ENCODE measurements around the gene CDH24. TPM values are rescaled to one million over a fixed set of nuclear protein-coding genes. Genes with fewer than 3 reads are reported as not detected.

The CDH24 gene
- polyA plus RNA-seq, 1 donor from 2014 or later = 31.7 TPM

GRCh38 chr14:23023795-23024152 lies 33.5 kb downstream of the CDH24 start:
- Histone ChIP-seq H3K27me3 (ENCODE audit: insufficient read depth, low read depth, low read length) (no peaks in the 10 kb centered on the region), H2AFZ (ENCODE audit: low read depth, low read length) (no peak overlapping the region), H3K9me2 (ENCODE audit: insufficient read depth, low read length) (no peaks in the 10 kb centered on the region), H3K9ac (ENCODE audit: low read length) (no peak overlapping the region), H3K9me3 (ENCODE audit: low read length) (no peaks in the 10 kb centered on the region), H3K4me2 (ENCODE audit: low read length) (no peak overlapping the region), H3K4me3 (ENCODE audit: low read length) (no peak overlapping the region), H3F3A (ENCODE audit: insufficient read depth, low read length, poor library complexity, severe bottlenecking) (no peaks in the 10 kb centered on the region), H4K20me1 (ENCODE audit: insufficient read depth) (no peaks in the 10 kb centered on the region), H3K79me2 (replicated peaks; ENCODE audit: insufficient read depth, low read length) (no peaks in the 10 kb centered on the region), H3K27ac (ENCODE audit: low read length) (no peak overlapping the region), H3K36me3 (ENCODE audit: insufficient read depth, low read length) (no peaks in the 10 kb centered on the region)
- no peak for TF ChIP-seq SMC3 (conservative IDR thresholded peaks at IDR 0.05; ENCODE audit: poor library complexity)
- no peak for TF ChIP-seq POLR2AphosphoS5 (IDR thresholded peaks at IDR 0.05)
- TF ChIP-seq MXI1 (conservative IDR thresholded peaks at IDR 0.05; ENCODE audit: poor library complexity, severe bottlenecking) = no peak
- TF ChIP-seq REST (IDR thresholded peaks at IDR 0.05; ENCODE audit: borderline replicate concordance) = no peak
- TF ChIP-seq EP300 (conservative IDR thresholded peaks at IDR 0.05; ENCODE audit: poor library complexity, severe bottlenecking) = no peak
- TF ChIP-seq TAF1 (IDR thresholded peaks at IDR 0.05; ENCODE audit: low read depth) = no peak
- no peak for TF ChIP-seq EZH2 (IDR thresholded peaks at IDR 0.05; ENCODE audit: borderline replicate concordance, insufficient read depth, low read length, poor library complexity, severe bottlenecking)
- TF ChIP-seq, protein P1, sequence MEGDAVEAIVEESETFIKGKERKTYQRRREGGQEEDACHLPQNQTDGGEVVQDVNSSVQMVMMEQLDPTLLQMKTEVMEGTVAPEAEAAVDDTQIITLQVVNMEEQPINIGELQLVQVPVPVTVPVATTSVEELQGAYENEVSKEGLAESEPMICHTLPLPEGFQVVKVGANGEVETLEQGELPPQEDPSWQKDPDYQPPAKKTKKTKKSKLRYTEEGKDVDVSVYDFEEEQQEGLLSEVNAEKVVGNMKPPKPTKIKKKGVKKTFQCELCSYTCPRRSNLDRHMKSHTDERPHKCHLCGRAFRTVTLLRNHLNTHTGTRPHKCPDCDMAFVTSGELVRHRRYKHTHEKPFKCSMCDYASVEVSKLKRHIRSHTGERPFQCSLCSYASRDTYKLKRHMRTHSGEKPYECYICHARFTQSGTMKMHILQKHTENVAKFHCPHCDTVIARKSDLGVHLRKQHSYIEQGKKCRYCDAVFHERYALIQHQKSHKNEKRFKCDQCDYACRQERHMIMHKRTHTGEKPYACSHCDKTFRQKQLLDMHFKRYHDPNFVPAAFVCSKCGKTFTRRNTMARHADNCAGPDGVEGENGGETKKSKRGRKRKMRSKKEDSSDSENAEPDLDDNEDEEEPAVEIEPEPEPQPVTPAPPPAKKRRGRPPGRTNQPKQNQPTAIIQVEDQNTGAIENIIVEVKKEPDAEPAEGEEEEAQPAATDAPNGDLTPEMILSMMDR (IDR thresholded peaks at IDR 0.05; ENCODE audit: poor library complexity, severe bottlenecking) = no peak
- TF ChIP-seq RAD21 (conservative IDR thresholded peaks at IDR 0.05) = no peak

DNA sequence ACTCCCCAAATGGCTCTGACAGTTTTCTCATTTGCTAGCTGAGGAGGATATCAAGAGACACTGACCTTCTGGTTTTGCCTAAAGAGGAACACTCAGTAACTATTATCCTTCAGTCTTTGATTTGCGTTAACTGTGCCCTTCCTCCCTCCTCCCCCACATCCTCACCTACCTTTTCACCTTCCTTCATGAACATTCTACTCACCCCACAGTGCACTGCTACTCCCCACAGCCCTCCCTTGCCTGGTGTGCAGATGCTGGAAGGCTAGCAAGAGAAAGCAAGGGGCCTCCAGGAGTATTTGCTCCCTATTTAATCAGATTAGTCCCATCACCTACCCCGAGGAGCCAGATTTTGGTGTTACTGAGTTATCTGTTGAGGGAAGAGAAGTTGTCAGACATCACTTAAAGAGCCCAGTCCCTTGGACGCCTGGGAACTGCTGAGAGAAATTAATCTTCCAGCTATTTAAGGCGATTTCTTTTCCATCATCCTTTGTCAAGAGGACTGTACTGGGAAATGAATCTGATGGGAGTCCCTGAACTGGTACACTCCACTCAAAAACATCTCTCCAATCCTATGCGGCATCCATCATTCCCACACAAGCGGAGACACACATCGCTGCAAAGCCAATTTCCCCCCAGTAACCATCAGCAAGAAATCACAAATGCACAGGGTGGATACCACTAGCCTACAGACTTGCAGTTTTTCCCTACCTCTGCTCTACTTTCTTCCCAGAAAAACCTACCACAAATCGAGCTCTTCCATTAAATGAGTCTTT lies 34.1 kb downstream of the CDH24 start:
- Histone ChIP-seq H2AFZ (ENCODE audit: low read depth, low read length) (no peak overlapping the region), H3K9ac (ENCODE audit: low read length) (no peak overlapping the region), H3K4me3 (ENCODE audit: low read length) (no peak overlapping the region), H3K27me3 (ENCODE audit: insufficient read depth, low read depth, low read length) (no peaks in the 10 kb centered on the region), H4K20me1 (ENCODE audit: insufficient read depth) (no peaks in the 10 kb centered on the region), H3F3A (ENCODE audit: insufficient read depth, low read length, poor library complexity, severe bottlenecking) (no peaks in the 10 kb centered on the region), H3K9me3 (ENCODE audit: low read length) (no peaks in the 10 kb centered on the region), H3K4me2 (ENCODE audit: low read length) (no peak overlapping the region), H3K36me3 (ENCODE audit: insufficient read depth, low read length) (no peaks in the 10 kb centered on the region), H3K27ac (ENCODE audit: low read length) (no peak overlapping the region), H3K9me2 (ENCODE audit: insufficient read depth, low read length) (no peaks in the 10 kb centered on the region), H3K79me2 (replicated peaks; ENCODE audit: insufficient read depth, low read length) (no peaks in the 10 kb centered on the region)
- TF ChIP-seq REST (IDR thresholded peaks at IDR 0.05; ENCODE audit: borderline replicate concordance) (no peak), POLR2AphosphoS5 (IDR thresholded peaks at IDR 0.05) (no peak), TAF1 (IDR thresholded peaks at IDR 0.05; ENCODE audit: low read depth) (no peak), RAD21 (conservative IDR thresholded peaks at IDR 0.05) (no peak), SMC3 (conservative IDR thresholded peaks at IDR 0.05; ENCODE audit: poor library complexity) (no peak), EZH2 (IDR thresholded peaks at IDR 0.05; ENCODE audit: borderline replicate concordance, insufficient read depth, low read length, poor library complexity, severe bottlenecking) (no peak), MXI1 (conservative IDR thresholded peaks at IDR 0.05; ENCODE audit: poor library complexity, severe bottlenecking) (no peak), EP300 (conservative IDR thresholded peaks at IDR 0.05; ENCODE audit: poor library complexity, severe bottlenecking) (no peak)
- TF ChIP-seq, protein P1 (IDR thresholded peaks at IDR 0.05; ENCODE audit: poor library complexity, severe bottlenecking) = no peak
